GM19193 (cell line): ENCODE measurements around the gene PLD3.

Source experiments
- POLR2A ChIP-seq: IDR thresholded peaks from 4 replicates; pipeline ENCODE4 v1.6.1; 2011; ENCODE audit not compliant: insufficient read depth, insufficient read length; ENCODE audit errors: extremely low read depth

PLD3 gene

GRCh38 chr19:40403262-40403984 lies 54.9 kb downstream of the PLD3 start:
- TF ChIP-seq POLR2A, result peak; percentile 40

DNA sequence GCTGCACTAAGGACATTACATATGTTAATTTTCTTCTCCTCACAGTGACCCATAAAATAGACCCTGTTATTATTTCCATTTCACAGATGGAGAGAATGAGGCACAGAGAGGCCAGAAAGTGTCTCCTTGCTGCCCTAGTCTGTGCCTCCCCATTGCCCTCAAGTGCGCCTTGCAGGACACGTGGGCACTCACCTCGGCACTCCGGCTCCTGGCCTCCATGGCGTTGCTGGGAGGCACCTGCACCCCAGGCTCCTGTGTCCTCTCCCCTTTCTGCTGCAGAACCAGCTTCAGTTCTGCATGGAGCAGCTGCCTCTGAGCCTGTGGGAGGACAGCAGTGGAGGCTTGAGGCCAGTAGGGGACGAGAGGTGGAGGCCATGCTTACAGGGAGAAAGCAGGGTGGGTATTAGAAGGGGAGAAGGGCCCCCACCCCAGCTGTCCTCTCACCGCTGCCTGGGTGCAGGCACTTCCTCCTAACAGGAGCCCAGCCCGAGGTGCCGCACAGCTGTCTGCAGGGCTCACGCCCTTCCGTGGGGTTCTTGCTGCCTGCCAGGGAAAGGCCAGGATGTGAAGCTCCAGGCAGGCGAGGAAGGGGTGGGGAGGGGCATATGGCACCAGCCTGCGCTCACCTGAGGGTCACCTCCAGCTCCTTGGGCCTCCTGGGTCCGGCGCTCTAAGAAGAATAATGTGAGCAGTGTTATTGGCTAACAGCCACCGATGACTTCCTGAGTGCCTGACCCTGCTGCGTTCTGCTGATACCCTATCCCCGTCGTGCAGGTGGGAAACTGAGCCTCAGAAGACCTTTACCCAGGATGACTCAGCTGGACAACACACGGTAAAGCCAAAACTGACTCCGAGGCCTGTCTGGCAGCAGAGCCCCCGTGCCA lies 59.5 kb downstream of the PLD3 start:
- no peak for TF ChIP-seq POLR2A

- no peak for TF ChIP-seq POLR2A
These were observed 61.5 kb downstream of the PLD3 start for GRCh38 chr19:40410030-40410389.

GRCh38 chr19:40411125-40411842 lies 62.8 kb downstream of the PLD3 start:
- no peak for TF ChIP-seq POLR2A

DNA sequence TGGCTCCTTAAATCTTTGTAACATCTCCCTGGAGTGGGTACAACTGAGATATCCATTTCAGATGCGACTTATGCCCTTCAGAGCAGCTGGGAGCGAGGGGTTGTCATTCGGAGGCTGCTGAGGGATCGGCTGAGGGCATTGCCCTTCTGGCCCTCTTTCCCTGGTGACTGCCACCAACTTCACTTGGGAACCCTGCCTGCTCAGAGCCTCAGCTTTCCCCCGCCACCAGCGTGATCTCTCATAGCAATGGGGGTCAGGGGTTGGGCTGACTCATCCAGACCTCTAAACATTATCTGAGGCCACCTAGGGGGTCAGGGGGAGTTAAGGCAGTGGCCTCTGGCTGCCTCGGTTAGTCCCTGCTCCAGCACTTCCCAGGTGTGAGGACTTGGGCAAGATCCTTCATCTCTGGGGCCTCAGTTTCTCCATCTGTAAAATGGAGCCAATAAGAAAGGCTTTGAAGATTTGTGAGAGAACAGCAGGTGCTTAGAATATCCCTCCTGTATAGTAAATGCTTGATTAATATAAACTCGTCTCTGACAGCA lies 63.5 kb downstream of the PLD3 start:
- no peak for TF ChIP-seq POLR2A

- no peak for TF ChIP-seq POLR2A
These were observed 64.4 kb downstream of the PLD3 start for GRCh38 chr19:40412866-40413265.

- TF ChIP-seq POLR2A, result no peak
These were observed 64.9 kb downstream of the PLD3 start, which contains the start of gene PRX for GRCh38 chr19:40413291-40413845. TSS of gene PRX (minus strand) at chr19:40413378. CDS start at chr19:40407932, 5,446 bp downstream.

- TF ChIP-seq POLR2A, result no peak
These were observed 66.3 kb downstream of the PLD3 start for GRCh38 chr19:40414542-40415535.

DNA sequence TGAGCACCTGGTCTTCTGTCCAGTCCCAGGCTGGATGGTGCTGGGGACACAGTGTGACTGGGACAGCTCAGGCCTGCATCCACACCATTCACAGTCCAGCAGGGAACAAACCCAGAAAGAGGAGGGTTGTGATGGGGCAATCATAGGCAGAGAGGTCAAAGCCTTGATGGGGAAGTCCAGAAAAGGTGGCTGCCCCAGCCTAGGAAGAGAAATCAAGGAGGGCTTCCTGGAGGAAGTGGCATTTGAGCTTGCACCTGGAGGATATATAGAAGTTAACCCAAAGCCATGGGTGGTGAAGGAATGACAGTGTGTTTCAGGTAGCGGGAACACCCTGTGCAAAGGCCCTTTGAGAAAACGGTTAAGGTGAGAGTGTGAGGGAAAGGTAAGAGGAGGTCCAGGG lies 67.3 kb downstream of the PLD3 start:
- no peak for TF ChIP-seq POLR2A

- no peak for TF ChIP-seq POLR2A
These were observed 68.6 kb downstream of the PLD3 start for GRCh38 chr19:40416918-40417642.

DNA sequence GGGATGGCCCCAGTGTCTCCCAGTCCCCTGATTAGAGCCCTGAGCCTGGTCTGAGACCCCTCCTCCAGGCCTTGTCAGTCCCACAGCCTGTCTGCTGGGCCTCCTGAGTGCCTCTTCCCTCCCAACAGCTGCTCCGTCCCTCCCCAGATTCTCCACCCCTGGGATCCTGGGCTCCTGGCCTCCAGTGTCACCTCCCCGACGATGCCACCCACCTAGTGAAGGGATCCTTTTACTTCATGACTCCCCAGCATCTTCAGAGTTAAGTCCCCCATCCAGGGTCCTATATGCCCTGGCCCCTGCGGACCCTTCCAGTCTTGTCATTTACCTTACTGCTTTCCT lies 69.1 kb downstream of the PLD3 start:
- no peak for TF ChIP-seq POLR2A

- no peak for TF ChIP-seq POLR2A
These were observed 69.5 kb downstream of the PLD3 start for GRCh38 chr19:40418040-40418439.

GRCh38 chr19:40419066-40419612 lies 70.6 kb downstream of the PLD3 start:
- no peak for TF ChIP-seq POLR2A
